Immature natural killer cell (primary cell): ENCODE results near the gene UBAP1. TPM values are rescaled to one million over a fixed set of nuclear protein-coding genes. Genes with fewer than 3 reads are reported as not detected.

Experiments used
- DNase-seq, 3 donors: peaks; one replicate each; pipeline ENCODE4 v3.0.0; 2022; ENCODE audit warnings: mixed read lengths in 1 of 3
- H3K27ac Mint-ChIP-seq, 6 donors: one replicate each; pipeline ENCODE4 v1.8.0; 2020; ENCODE audit warnings: mixed read lengths in 6 of 6, mild to moderate bottlenecking in 5 of 6, inconsistent platforms in 4 of 6, moderate library complexity in 3 of 6
- H3K27me3 Mint-ChIP-seq, 3 donors: one replicate each; pipeline ENCODE4 v1.8.0; 2020 to 2021; ENCODE audit warnings: low read depth in 3 of 3, mild to moderate bottlenecking in 3 of 3, mixed read lengths in 3 of 3, moderate library complexity in 3 of 3, inconsistent platforms in 1 of 3
- H3K36me3 Mint-ChIP-seq, 3 donors: one replicate each; pipeline ENCODE4 v1.8.0; 2020; ENCODE audit warnings: mixed read lengths in 3 of 3, inconsistent platforms in 2 of 3, mild to moderate bottlenecking in 2 of 3
- H3K4me1 Mint-ChIP-seq, 2 donors: one replicate each; pipeline ENCODE4 v1.8.0; 2020; ENCODE audit warnings: inconsistent platforms in 2 of 2, mild to moderate bottlenecking in 2 of 2, mixed read lengths in 2 of 2, moderate library complexity in 1 of 2
- H3K4me3 Mint-ChIP-seq, 5 donors: one replicate each; pipeline ENCODE4 v1.8.0; 2020; ENCODE audit warnings: mild to moderate bottlenecking in 5 of 5, mixed read lengths in 5 of 5, inconsistent platforms in 3 of 5, moderate library complexity in 3 of 5
- H3K9me3 Mint-ChIP-seq, 6 donors: one replicate each; pipeline ENCODE4 v1.8.0; 2020; ENCODE audit warnings: mild to moderate bottlenecking in 6 of 6, mixed read lengths in 6 of 6, inconsistent platforms in 4 of 6, moderate library complexity in 3 of 6
- polyA plus RNA-seq, 3 donors: library from polyadenylated mRNA; unstranded; fragments of 300-500 nt; fragmentation: Illumina TruSeq; gene quantifications; one replicate each; pipeline ENCODE4 v1.2.3, GENCODE V29; 2021

Gene UBAP1
- polyA plus RNA-seq, 3 donors from 2014 or later = 37.8 to 44.7 (median 43.5) TPM

GRCh38 chr9:34250721-34251120 lies 71.9 kb downstream of the UBAP1 start:
- H3K4me1 Mint-ChIP-seq = peaks cover 6 to 19% of the 10 kb centered on the region in 2 donors
- peak overlapping the region in 1 of 6 donors; percentile 12 for H3K27ac Mint-ChIP-seq
- no peaks in the 10 kb centered on the region for H3K9me3 Mint-ChIP-seq
- peaks cover 0 to 6% (median 3%) of the 10 kb centered on the region in 3 donors for H3K27me3 Mint-ChIP-seq
- DNase-seq = no peak
- H3K36me3 Mint-ChIP-seq = peaks cover 0 to 19% (median 4%) of the 10 kb centered on the region in 3 donors
- no peak overlapping the region for H3K4me3 Mint-ChIP-seq

GRCh38 chr9:34252016-34252415 lies 73.2 kb downstream of the UBAP1 start:
- H3K9me3 Mint-ChIP-seq = no peaks in the 10 kb centered on the region
- no peak overlapping the region for H3K4me3 Mint-ChIP-seq
- H3K4me1 Mint-ChIP-seq = peaks cover 4 to 9% of the 10 kb centered on the region in 2 donors
- peak overlapping the region in 5 of 6 donors; percentile 5 to 46 (median 14) for H3K27ac Mint-ChIP-seq
- DNase-seq = no peak
- H3K27me3 Mint-ChIP-seq = peaks cover 0 to 5% (median 3%) of the 10 kb centered on the region in 3 donors
- H3K36me3 Mint-ChIP-seq = peaks cover 0 to 15% (median 3%) of the 10 kb centered on the region in 3 donors

- Mint-ChIP-seq H3K36me3 (peaks cover 0 to 15% (median 3%) of the 10 kb centered on the region in 3 donors), H3K9me3 (no peaks in the 10 kb centered on the region), H3K27ac (peak overlapping the region; percentile 13 to 64 (median 50)), H3K27me3 (peaks cover 0 to 5% (median 3%) of the 10 kb centered on the region in 3 donors), H3K4me1 (peaks cover 4 to 8% of the 10 kb centered on the region in 2 donors), H3K4me3 (no peak overlapping the region)
- peak; percentile 47 to 68 (median 57) for DNase-seq
These were observed 74.0 kb downstream of the UBAP1 start for GRCh38 chr9:34252670-34253459.

GRCh38 chr9:34253460-34253837 lies 74.6 kb downstream of the UBAP1 start:
- no peak for DNase-seq
- Mint-ChIP-seq H3K27ac (peak overlapping the region in 4 of 6 donors; percentile 28 to 64 (median 30)), H3K36me3 (peaks cover 0 to 13% (median 3%) of the 10 kb centered on the region in 3 donors), H3K27me3 (peaks cover 0 to 5% (median 3%) of the 10 kb centered on the region in 3 donors), H3K4me3 (no peak overlapping the region), H3K9me3 (no peaks in the 10 kb centered on the region), H3K4me1 (peaks cover 4 to 7% of the 10 kb centered on the region in 2 donors)

- H3K27me3 Mint-ChIP-seq = peaks cover 0 to 3% (median 1%) of the 10 kb centered on the region in 3 donors
- H3K9me3 Mint-ChIP-seq = no peaks in the 10 kb centered on the region
- peaks cover 0 to 6% (median 3%) of the 10 kb centered on the region in 3 donors for H3K36me3 Mint-ChIP-seq
- no peak overlapping the region for H3K27ac Mint-ChIP-seq
- DNase-seq = no peak
- H3K4me1 Mint-ChIP-seq = peaks cover 0 to 4% of the 10 kb centered on the region in 2 donors
- no peak overlapping the region for H3K4me3 Mint-ChIP-seq
These were observed 75.5 kb downstream of the UBAP1 start for GRCh38 chr9:34254141-34254913.

- Mint-ChIP-seq H3K36me3 (peaks cover 0 to 6% (median 3%) of the 10 kb centered on the region in 3 donors), H3K27ac (no peak overlapping the region), H3K4me1 (peaks cover 0 to 4% of the 10 kb centered on the region in 2 donors), H3K4me3 (no peak overlapping the region), H3K27me3 (peaks cover 0 to 3% (median 1%) of the 10 kb centered on the region in 3 donors), H3K9me3 (no peaks in the 10 kb centered on the region)
- no peak for DNase-seq
These were observed 76.4 kb downstream of the UBAP1 start for GRCh38 chr9:34254966-34255825.

- no peak overlapping the region for H3K4me3 Mint-ChIP-seq
- peak overlapping the region in 2 of 6 donors; percentile 17 to 53 for H3K27ac Mint-ChIP-seq
- peaks cover 0 to 3% (median 3%) of the 10 kb centered on the region in 3 donors for H3K36me3 Mint-ChIP-seq
- H3K9me3 Mint-ChIP-seq = no peaks in the 10 kb centered on the region
- peaks cover 0 to 3% (median 1%) of the 10 kb centered on the region in 3 donors for H3K27me3 Mint-ChIP-seq
- DNase-seq = no peak
- H3K4me1 Mint-ChIP-seq = peaks cover 0 to 4% of the 10 kb centered on the region in 2 donors
These were observed 77.3 kb downstream of the UBAP1 start for GRCh38 chr9:34256104-34256503.

GRCh38 chr9:34256987-34257585 lies 78.2 kb downstream of the UBAP1 start:
- peak overlapping the region in 2 of 6 donors; percentile 19 to 62 for H3K27ac Mint-ChIP-seq
- DNase-seq = no peak
- peaks cover 0 to 4% of the 10 kb centered on the region in 2 donors for H3K4me1 Mint-ChIP-seq
- H3K36me3 Mint-ChIP-seq = peaks cover 0 to 3% (median 3%) of the 10 kb centered on the region in 3 donors
- H3K4me3 Mint-ChIP-seq = no peak overlapping the region
- peaks cover 0 to 3% (median 1%) of the 10 kb centered on the region in 3 donors for H3K27me3 Mint-ChIP-seq
- no peaks in the 10 kb centered on the region for H3K9me3 Mint-ChIP-seq

- peaks cover 0 to 3% (median 3%) of the 10 kb centered on the region in 3 donors for H3K36me3 Mint-ChIP-seq
- no peaks in the 10 kb centered on the region for H3K9me3 Mint-ChIP-seq
- peak overlapping the region in 3 of 6 donors; percentile 14 to 53 (median 15) for H3K27ac Mint-ChIP-seq
- H3K27me3 Mint-ChIP-seq = peaks cover 0 to 3% (median 0%) of the 10 kb centered on the region in 3 donors
- no peak overlapping the region for H3K4me3 Mint-ChIP-seq
- H3K4me1 Mint-ChIP-seq = no peaks in the 10 kb centered on the region
- no peak for DNase-seq
These were observed 80.5 kb downstream of the UBAP1 start for GRCh38 chr9:34259315-34259714.

GRCh38 chr9:34262971-34263370 lies 84.1 kb downstream of the UBAP1 start:
- no peak for DNase-seq
- Mint-ChIP-seq H3K4me1 (no peaks in the 10 kb centered on the region), H3K4me3 (no peak overlapping the region), H3K27me3 (no peaks in the 10 kb centered on the region), H3K27ac (no peak overlapping the region), H3K9me3 (no peaks in the 10 kb centered on the region), H3K36me3 (no peaks in the 10 kb centered on the region)

GRCh38 chr9:34267660-34268059 lies 88.8 kb downstream of the UBAP1 start:
- H3K4me1 Mint-ChIP-seq = no peaks in the 10 kb centered on the region
- no peaks in the 10 kb centered on the region for H3K27me3 Mint-ChIP-seq
- no peaks in the 10 kb centered on the region for H3K9me3 Mint-ChIP-seq
- no peaks in the 10 kb centered on the region for H3K36me3 Mint-ChIP-seq
- no peak overlapping the region for H3K4me3 Mint-ChIP-seq
- no peak for DNase-seq
- no peak overlapping the region for H3K27ac Mint-ChIP-seq

- DNase-seq = no peak
- Mint-ChIP-seq H3K27me3 (no peaks in the 10 kb centered on the region), H3K36me3 (no peaks in the 10 kb centered on the region), H3K9me3 (no peaks in the 10 kb centered on the region), H3K4me3 (no peak overlapping the region), H3K4me1 (no peaks in the 10 kb centered on the region), H3K27ac (no peak overlapping the region)
These were observed 92.6 kb downstream of the UBAP1 start for GRCh38 chr9:34271265-34272006.
